ENCODE results near the gene GLRX5. TPM values are rescaled to one million over a fixed set of nuclear protein-coding genes. Genes with fewer than 3 reads are reported as not detected.
A peak's percentile ranks its signal among the peaks of the same experiment; 100 is the strongest.

Gene GLRX5
- total RNA-seq (ENCODE audit: low replicate concordance): 48.8 and 59.4 TPM in 2 replicates
- long read RNA-seq, partial matches to known transcripts: 0 of 3 reads
- long read RNA-seq, other reads (novel, unspliced or antisense): 1 of 3 reads

- peak; percentile 97 for DNase-seq (ENCODE audit: extremely low spot score, unreplicated experiment)
- peak within 1 kb of the TSS; percentile 99 for H3K27ac Mint-ChIP-seq
- H3K27me3 Mint-ChIP-seq: no peaks in the 10 kb centered on the region
- H3K4me3 Mint-ChIP-seq: peak within 1 kb of the TSS; percentile 99
- no peaks in the 10 kb centered on the region for H3K9me3 Mint-ChIP-seq
- TF ChIP-seq CTCF (conservative IDR thresholded peaks at IDR 0.05): peak; percentile 20
- H3K4me1 Mint-ChIP-seq (ENCODE audit: unreplicated experiment): peaks cover 49% of the 10 kb centered on the region
- H3K36me3 Mint-ChIP-seq: peaks cover 4% of the 10 kb centered on the region
Measured at GRCh38 chr14:95534299-95535225, at the start of gene GLRX5. TSS of gene GLRX5 (plus strand) at chr14:95535050. CDS start at chr14:95535090, 40 bp downstream.

GRCh38 chr14:95485222-95485819, 49.5 kb upstream of the GLRX5 start:
- no peak overlapping the region for H3K4me3 Mint-ChIP-seq
- no peaks in the 10 kb centered on the region for H3K9me3 Mint-ChIP-seq
- no peak for DNase-seq (ENCODE audit: extremely low spot score, unreplicated experiment)
- H3K27ac Mint-ChIP-seq: no peak overlapping the region
- TF ChIP-seq CTCF (conservative IDR thresholded peaks at IDR 0.05): no peak
- peaks cover 8% of the 10 kb centered on the region for H3K4me1 Mint-ChIP-seq (ENCODE audit: unreplicated experiment)
- no peaks in the 10 kb centered on the region for H3K36me3 Mint-ChIP-seq
- H3K27me3 Mint-ChIP-seq: peaks cover 37% of the 10 kb centered on the region

GRCh38 chr14:95486875-95487668, 47.8 kb upstream of the GLRX5 start:
- TF ChIP-seq CTCF (conservative IDR thresholded peaks at IDR 0.05): no peak
- Mint-ChIP-seq H3K4me3 (no peak overlapping the region), H3K9me3 (peaks cover 4% of the 10 kb centered on the region), H3K27ac (no peak overlapping the region), H3K36me3 (no peaks in the 10 kb centered on the region), H3K4me1 (ENCODE audit: unreplicated experiment) (peaks cover 5% of the 10 kb centered on the region), H3K27me3 (peaks cover 33% of the 10 kb centered on the region)
- DNase-seq (ENCODE audit: extremely low spot score, unreplicated experiment): no peak

GRCh38 chr14:95487669-95488084, 47.2 kb upstream of the GLRX5 start:
- no peak for TF ChIP-seq CTCF (conservative IDR thresholded peaks at IDR 0.05)
- no peak for DNase-seq (ENCODE audit: extremely low spot score, unreplicated experiment)
- Mint-ChIP-seq H3K36me3 (no peaks in the 10 kb centered on the region), H3K4me1 (ENCODE audit: unreplicated experiment) (peaks cover 5% of the 10 kb centered on the region), H3K9me3 (peaks cover 7% of the 10 kb centered on the region), H3K27me3 (peaks cover 36% of the 10 kb centered on the region), H3K27ac (no peak overlapping the region), H3K4me3 (no peak overlapping the region)

All from type B pancreatic cell (in vitro differentiated cells).